Spleen (tissue), 11 donors: Measurements from ENCODE around the gene C19orf12. TPM values are rescaled to one million over a fixed set of nuclear protein-coding genes. Genes with fewer than 3 reads are reported as not detected.

Experiments used
- DNase-seq: peaks from one replicate; pipeline ENCODE4 v3.0.0-alpha.2; 2020
- H3K27ac ChIP-seq, 8 donors: fragments of 200-600 bp; sonication (generic) in 7 of 8; 1 replicate in 4 of 8; 2 replicates in 4 of 8; pipeline versions ENCODE4 v1.5.0 to v1.8.0; 2016 to 2021; ENCODE audit warnings: inconsistent platforms in 4 of 8, mild to moderate bottlenecking in 4 of 8, moderate library complexity in 1 of 8
- H3K27me3 ChIP-seq, 7 donors: fragments of 200-600 bp; sonication (generic) in 6 of 7; replicated peaks in 1 of 7; 1 replicate in 4 of 7; 2 replicates in 3 of 7; pipeline versions ENCODE4 v1.5.0 to v1.8.0; 2016 to 2021; ENCODE audit warnings: inconsistent platforms in 3 of 7, mild to moderate bottlenecking in 1 of 7
- H3K36me3 ChIP-seq, 6 donors: fragments of 200-600 bp; sonication (generic) in 5 of 6; 1 replicate in 4 of 6; 2 replicates in 2 of 6; pipeline versions ENCODE4 v1.5.0 to v1.8.0; 2016 to 2021; ENCODE audit warnings: inconsistent platforms in 2 of 6
- H3K4me1 ChIP-seq, 6 donors: fragments of 200-600 bp; sonication (generic) in 5 of 6; 1 replicate in 3 of 6; 2 replicates in 3 of 6; pipeline versions ENCODE4 v1.5.0 to v1.8.0; 2016 to 2021; ENCODE audit warnings: inconsistent platforms in 3 of 6
- H3K4me3 ChIP-seq, 8 donors: fragments of 200-600 bp; sonication (generic) in 7 of 8; 1 replicate in 4 of 8; 2 replicates in 4 of 8; pipeline versions ENCODE4 v1.5.0 to v1.8.0; 2016 to 2021; ENCODE audit warnings: inconsistent platforms in 4 of 8, mild to moderate bottlenecking in 4 of 8, moderate library complexity in 2 of 8
- H3K9me3 ChIP-seq, 8 donors: fragments of 200-600 bp; sonication (generic) in 7 of 8; 1 replicate in 4 of 8; 2 replicates in 4 of 8; pipeline versions ENCODE4 v1.5.0 to v1.8.0; 2016 to 2021; ENCODE audit warnings: inconsistent platforms in 4 of 8
- POLR2A ChIP-seq, 3 donors: fragments of 450-650 bp; IDR thresholded peaks; one replicate each; pipeline ENCODE4 v1.5.1; 2017; ENCODE audit warnings: antibody characterized with exemption in 3 of 3, mild to moderate bottlenecking in 1 of 3
- POLR2AphosphoS5 ChIP-seq, 3 donors: sonication (generic); formaldehyde crosslinking; IDR thresholded peaks; one replicate each; pipeline ENCODE4 v1.5.1; 2017; ENCODE audit warnings: antibody characterized with exemption in 3 of 3
- WGBS, 5 donors: extraction: QIAGEN DNeasy Blood & Tissue Kit in 3 of 5; methylation state at CpG; one replicate each; pipeline versions ENCODE4 v1.1.5 to v1.1.7; 2013 to 2018; 5-methylcytosine and 5-hydroxymethylcytosine counted together
- intact Hi-C: fragments of 100-400 bp; cut with DNase I; formaldehyde crosslinking; loops from one replicate; pipeline ENCODE4 v1.15.0; 2023; ENCODE audit warnings: low total_unique reads
- polyA plus RNA-seq, 3 donors: library from polyadenylated mRNA; stranded (reverse); fragments of 200-250 nt; gene quantifications; one replicate each; pipeline ENCODE4 v1.2.1, GENCODE V29; 2013
- total RNA-seq, 7 donors: library from RNA; depleted of rRNA in 3 of 7; stranded (reverse); fragments of >200 nt in 3 of 7; fragmentation: NEBNext Ultra II Directional in 4 of 7; extraction: Animal tissue kit (Norgen Biotek cat#: 25700) in 4 of 7; gene quantifications; one replicate each; pipeline versions ENCODE4 v1.1.0 to v1.2.1, GENCODE V29; 2016 to 2021
- TF ChIP-seq, protein P1 (sequence below), 11 experiments: fragments of 200-600 bp in 7 of 11; fragments of 450-650 bp in 4 of 11; sonication (generic) in 4 of 11; IDR thresholded peaks in 8 of 11; conservative IDR thresholded peaks in 3 of 11; 1 replicate in 7 of 11; 2 replicates in 4 of 11; pipeline versions ENCODE4 v1.4.0 to v1.8.0; 2016 to 2021; ENCODE audit warnings: antibody characterized with exemption in 11 of 11, inconsistent platforms in 4 of 11, mild to moderate bottlenecking in 1 of 11
- donor health status: healthy with polysubstance abuse.
- donor health status: DM: no; HTN: no; CAD: no; lungs with moderate emphysema.
- donor health status: DM: no; HTN: no; CAD: no.
- donor health status: Bipolar disorder and iron deficiency.
- donor health status: healthy.
- donor health status: DM: no; HTN: no; CAD: no.
- donor health status: DM: yes; HTN: yes; CAD: no.

Gene C19orf12
- total and polyA plus RNA-seq, 10 donors = 13.8 to 36.9 (median 27.5) TPM

DNA sequence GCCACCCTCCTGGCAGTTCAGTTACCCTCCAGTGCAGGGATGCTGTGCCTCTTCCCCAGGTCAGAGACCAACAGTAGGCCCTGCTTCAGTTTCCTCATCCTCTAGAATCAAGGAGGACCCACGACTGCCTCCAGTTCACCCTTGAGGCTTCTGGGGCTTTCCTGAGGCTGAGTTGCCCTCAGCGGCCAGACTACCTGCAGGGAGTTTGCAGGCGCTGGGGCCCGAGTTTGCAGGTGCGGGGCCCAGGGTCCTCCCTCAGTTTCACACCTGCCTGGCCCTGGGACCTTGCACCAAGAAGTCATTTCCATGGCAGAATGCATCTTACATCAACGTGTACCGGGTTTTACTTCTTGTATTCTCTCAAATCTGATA is 38.9 kb upstream of the C19orf12 start:
- WGBS, 5 donors = 73 to 91% (median 78%) methylated on average over 6 to 7 of the region's 7 CpGs
- Histone ChIP-seq H3K4me3 (no peak overlapping the region), H3K36me3 (no peaks in the 10 kb centered on the region), H3K27me3 (peaks cover 0 to 18% (median 0%) of the 10 kb centered on the region in 7 donors), H3K27ac (no peak overlapping the region), H3K4me1 (no peaks in the 10 kb centered on the region), H3K9me3 (no peaks in the 10 kb centered on the region)
- no peak for DNase-seq
- intact Hi-C loops = no loop called here
- TF ChIP-seq, protein P1, sequence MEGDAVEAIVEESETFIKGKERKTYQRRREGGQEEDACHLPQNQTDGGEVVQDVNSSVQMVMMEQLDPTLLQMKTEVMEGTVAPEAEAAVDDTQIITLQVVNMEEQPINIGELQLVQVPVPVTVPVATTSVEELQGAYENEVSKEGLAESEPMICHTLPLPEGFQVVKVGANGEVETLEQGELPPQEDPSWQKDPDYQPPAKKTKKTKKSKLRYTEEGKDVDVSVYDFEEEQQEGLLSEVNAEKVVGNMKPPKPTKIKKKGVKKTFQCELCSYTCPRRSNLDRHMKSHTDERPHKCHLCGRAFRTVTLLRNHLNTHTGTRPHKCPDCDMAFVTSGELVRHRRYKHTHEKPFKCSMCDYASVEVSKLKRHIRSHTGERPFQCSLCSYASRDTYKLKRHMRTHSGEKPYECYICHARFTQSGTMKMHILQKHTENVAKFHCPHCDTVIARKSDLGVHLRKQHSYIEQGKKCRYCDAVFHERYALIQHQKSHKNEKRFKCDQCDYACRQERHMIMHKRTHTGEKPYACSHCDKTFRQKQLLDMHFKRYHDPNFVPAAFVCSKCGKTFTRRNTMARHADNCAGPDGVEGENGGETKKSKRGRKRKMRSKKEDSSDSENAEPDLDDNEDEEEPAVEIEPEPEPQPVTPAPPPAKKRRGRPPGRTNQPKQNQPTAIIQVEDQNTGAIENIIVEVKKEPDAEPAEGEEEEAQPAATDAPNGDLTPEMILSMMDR (IDR thresholded peaks at IDR 0.05 in 8 of 11, conservative IDR thresholded peaks at IDR 0.05 in 3 of 11) = no peak

DNA sequence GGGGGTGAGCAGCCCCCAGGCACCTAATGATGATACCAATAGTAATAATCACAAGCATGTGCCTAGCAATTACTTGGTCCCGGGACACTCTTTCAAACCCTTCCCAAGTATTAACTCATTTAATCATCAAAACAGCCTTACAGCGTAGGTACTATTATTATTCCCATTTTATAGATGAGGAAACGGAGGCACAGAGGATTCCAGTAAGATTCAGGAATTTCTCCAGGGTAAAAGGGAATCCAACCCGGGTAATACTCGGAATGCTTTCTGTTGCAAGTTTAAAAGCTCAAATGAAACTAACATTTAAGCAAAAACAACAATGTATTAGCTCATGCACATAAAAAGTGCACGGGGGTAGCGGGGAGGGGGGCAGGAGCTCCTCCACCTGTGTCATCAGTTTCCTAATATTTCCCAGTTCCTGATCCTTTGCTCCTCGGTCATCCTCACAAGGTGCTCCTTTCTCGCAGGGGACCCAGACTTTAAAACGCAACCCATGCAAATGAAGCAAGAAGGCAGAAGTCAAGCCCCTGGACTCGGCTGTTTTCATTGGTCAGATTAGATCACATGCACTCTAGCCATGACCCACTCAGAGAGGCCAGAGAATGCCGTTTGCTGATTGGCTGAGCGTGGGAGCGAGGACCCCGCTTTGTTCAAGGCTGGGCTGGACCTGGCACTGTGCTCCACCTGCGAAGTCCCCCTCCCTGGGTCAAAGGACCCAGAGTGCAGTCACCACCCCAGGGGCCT is 38.3 kb upstream of the C19orf12 start:
- H3K4me1 ChIP-seq = no peaks in the 10 kb centered on the region
- 84 to 94% (median 89%) methylated on average over 15 to 16 of the region's 16 CpGs for WGBS, 5 donors
- TF ChIP-seq POLR2AphosphoS5 (IDR thresholded peaks at IDR 0.05) = no peak
- H3K27ac ChIP-seq = no peak overlapping the region
- DNase-seq = no peak
- intact Hi-C loops = no loop called here
- H3K27me3 ChIP-seq = peaks cover 0 to 18% (median 0%) of the 10 kb centered on the region in 7 donors
- no peaks in the 10 kb centered on the region for H3K36me3 ChIP-seq
- no peak overlapping the region for H3K4me3 ChIP-seq
- no peaks in the 10 kb centered on the region for H3K9me3 ChIP-seq

DNA sequence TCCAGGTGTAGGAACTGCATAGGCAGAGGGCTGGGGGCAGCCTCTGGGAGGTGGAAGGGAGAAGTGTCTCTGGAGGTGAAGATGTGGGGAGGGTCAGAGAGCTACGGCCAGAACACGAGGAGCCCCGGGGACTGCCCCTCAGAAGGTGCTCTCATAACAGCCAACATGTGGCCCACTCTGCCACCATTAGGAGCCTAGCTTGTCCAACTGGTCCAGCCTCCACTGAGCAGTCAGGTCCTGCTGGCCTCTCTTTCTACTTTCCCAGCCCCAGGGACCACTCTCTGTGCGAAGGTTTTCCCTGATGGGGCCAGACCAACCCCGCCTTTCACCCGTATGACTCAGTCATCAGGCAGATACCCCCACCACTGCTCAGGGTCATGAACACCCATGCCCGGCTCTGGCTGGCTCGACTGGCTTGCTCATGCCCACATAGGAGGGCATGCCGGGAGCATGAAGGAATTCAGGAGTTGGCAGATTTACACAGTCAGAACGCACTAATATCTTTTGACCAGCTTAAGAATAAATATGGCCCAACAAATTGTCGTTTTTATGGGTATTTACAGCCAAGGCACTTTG is 37.5 kb upstream of the C19orf12 start:
- 75 to 91% (median 80%) methylated on average over 11 of the region's 11 CpGs for WGBS, 5 donors
- intact Hi-C loops = no loop called here
- TF ChIP-seq, protein P1 (IDR thresholded peaks at IDR 0.05 in 8 of 11, conservative IDR thresholded peaks at IDR 0.05 in 3 of 11) = no peak
- no peak for TF ChIP-seq POLR2A (IDR thresholded peaks at IDR 0.05)
- no peak for TF ChIP-seq POLR2AphosphoS5 (IDR thresholded peaks at IDR 0.05)
- H3K4me3 ChIP-seq = no peak overlapping the region
- no peak for DNase-seq
- no peaks in the 10 kb centered on the region for H3K36me3 ChIP-seq
- H3K4me1 ChIP-seq = no peaks in the 10 kb centered on the region
- no peaks in the 10 kb centered on the region for H3K9me3 ChIP-seq
- peaks cover 0 to 18% (median 0%) of the 10 kb centered on the region in 7 donors for H3K27me3 ChIP-seq
- no peak overlapping the region for H3K27ac ChIP-seq

DNA sequence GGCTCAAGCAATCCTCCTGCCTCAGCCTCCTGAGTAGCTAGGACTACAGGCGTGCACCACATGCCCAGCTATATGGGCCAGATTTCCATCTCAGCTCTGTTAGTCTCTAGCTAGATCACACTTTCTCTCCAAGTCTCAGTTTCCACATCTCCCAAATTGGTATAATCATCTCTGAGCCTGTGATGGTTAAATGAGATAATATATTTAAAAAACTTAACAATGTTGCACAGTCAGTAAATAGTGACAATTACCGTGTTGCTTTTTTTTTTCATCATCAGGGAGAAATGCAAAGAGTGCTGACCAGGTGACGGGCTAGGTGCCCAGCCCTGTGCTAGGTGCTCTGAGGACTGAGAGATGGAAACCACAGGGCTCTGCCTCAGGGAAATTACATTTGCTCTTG is 36.9 kb upstream of the C19orf12 start:
- 81 to 97% (median 88%) methylated on average over 3 of the region's 3 CpGs for WGBS, 5 donors
- intact Hi-C loops = no loop called here
- DNase-seq = no peak
- H3K27ac ChIP-seq = no peak overlapping the region
- no peak overlapping the region for H3K4me3 ChIP-seq
- no peaks in the 10 kb centered on the region for H3K36me3 ChIP-seq
- H3K27me3 ChIP-seq = peaks cover 0 to 18% (median 0%) of the 10 kb centered on the region in 7 donors
- H3K4me1 ChIP-seq = no peaks in the 10 kb centered on the region
- no peak for TF ChIP-seq POLR2A (IDR thresholded peaks at IDR 0.05)
- H3K9me3 ChIP-seq = no peaks in the 10 kb centered on the region

DNA sequence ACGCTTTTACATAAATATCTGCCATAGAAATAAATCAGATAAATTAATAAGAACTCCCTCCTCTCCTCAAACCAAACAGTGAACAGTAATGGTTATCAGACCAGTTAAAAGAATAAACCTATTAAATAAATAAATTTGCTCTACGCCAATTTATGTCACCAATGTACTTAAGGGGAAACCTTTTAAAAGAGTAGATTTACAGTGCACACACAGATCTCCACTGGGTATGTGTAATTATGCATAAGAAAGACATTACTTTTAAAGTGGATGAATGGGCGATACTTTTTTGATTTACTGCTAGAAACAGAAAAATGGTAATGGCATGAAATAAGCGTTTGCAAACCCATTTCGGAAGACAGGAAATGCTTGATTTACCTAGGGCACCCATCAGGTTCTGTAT is 34.9 kb upstream of the C19orf12 start:
- TF ChIP-seq POLR2AphosphoS5 (IDR thresholded peaks at IDR 0.05) (no peak), POLR2A (IDR thresholded peaks at IDR 0.05) (no peak)
- TF ChIP-seq, protein P1 (IDR thresholded peaks at IDR 0.05 in 8 of 11, conservative IDR thresholded peaks at IDR 0.05 in 3 of 11) = no peak

More for the DNA sequence above, 34.9 kb upstream of the C19orf12 start:
- H3K4me3 ChIP-seq = no peak overlapping the region
- H3K4me1 ChIP-seq = no peaks in the 10 kb centered on the region
- intact Hi-C loops = no loop called here
- no peaks in the 10 kb centered on the region for H3K36me3 ChIP-seq
- no peak overlapping the region for H3K27ac ChIP-seq
- DNase-seq = no peak
- 82 to 90% (median 85%) methylated on average over 5 of the region's 5 CpGs for WGBS, 5 donors
- H3K9me3 ChIP-seq = no peaks in the 10 kb centered on the region
- H3K27me3 ChIP-seq = peaks cover 0 to 18% (median 0%) of the 10 kb centered on the region in 7 donors
